ENCODE data around the gene TFAP2C. TPM values are rescaled to one million over a fixed set of nuclear protein-coding genes. Genes with fewer than 3 reads are reported as not detected.

TFAP2C gene
- 92.9 and 97.8 TPM in 2 replicates for total RNA-seq
- long read RNA-seq, partial matches to known transcripts: 38 of 44 reads
- long read RNA-seq, other reads (novel, unspliced or antisense): 6 of 44 reads

GRCh38 chr20:56628873-56629463 is at the start of gene TFAP2C:
TFAP2C (plus strand) TSS chr20:56629306; CDS start chr20:56629545, 239 bp downstream.
- Mint-ChIP-seq H3K4me3 (ENCODE audit: unreplicated experiment) (peak within 1 kb of the TSS; percentile 92), H3K9me3 (ENCODE audit: unreplicated experiment) (no peaks in the 10 kb centered on the region), H3K4me1 (ENCODE audit: unreplicated experiment) (peaks cover 49% of the 10 kb centered on the region), H3K27ac (ENCODE audit: unreplicated experiment) (peak within 1 kb of the TSS; percentile 86), H3K36me3 (ENCODE audit: unreplicated experiment) (peaks cover 24% of the 10 kb centered on the region), H3K27me3 (ENCODE audit: unreplicated experiment) (no peaks in the 10 kb centered on the region)
- DNase-seq (ENCODE audit: extremely low spot score, unreplicated experiment): peak; percentile 96
- TF ChIP-seq, protein P1, sequence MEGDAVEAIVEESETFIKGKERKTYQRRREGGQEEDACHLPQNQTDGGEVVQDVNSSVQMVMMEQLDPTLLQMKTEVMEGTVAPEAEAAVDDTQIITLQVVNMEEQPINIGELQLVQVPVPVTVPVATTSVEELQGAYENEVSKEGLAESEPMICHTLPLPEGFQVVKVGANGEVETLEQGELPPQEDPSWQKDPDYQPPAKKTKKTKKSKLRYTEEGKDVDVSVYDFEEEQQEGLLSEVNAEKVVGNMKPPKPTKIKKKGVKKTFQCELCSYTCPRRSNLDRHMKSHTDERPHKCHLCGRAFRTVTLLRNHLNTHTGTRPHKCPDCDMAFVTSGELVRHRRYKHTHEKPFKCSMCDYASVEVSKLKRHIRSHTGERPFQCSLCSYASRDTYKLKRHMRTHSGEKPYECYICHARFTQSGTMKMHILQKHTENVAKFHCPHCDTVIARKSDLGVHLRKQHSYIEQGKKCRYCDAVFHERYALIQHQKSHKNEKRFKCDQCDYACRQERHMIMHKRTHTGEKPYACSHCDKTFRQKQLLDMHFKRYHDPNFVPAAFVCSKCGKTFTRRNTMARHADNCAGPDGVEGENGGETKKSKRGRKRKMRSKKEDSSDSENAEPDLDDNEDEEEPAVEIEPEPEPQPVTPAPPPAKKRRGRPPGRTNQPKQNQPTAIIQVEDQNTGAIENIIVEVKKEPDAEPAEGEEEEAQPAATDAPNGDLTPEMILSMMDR (IDR thresholded peaks at IDR 0.05): no peak

GRCh38 chr20:56580226-56580625 is 48.9 kb upstream of the TFAP2C start:
- Mint-ChIP-seq H3K27me3 (ENCODE audit: unreplicated experiment) (peaks cover 13% of the 10 kb centered on the region), H3K36me3 (ENCODE audit: unreplicated experiment) (no peaks in the 10 kb centered on the region), H3K4me3 (ENCODE audit: unreplicated experiment) (no peak overlapping the region), H3K27ac (ENCODE audit: unreplicated experiment) (no peak overlapping the region), H3K4me1 (ENCODE audit: unreplicated experiment) (no peaks in the 10 kb centered on the region), H3K9me3 (ENCODE audit: unreplicated experiment) (no peaks in the 10 kb centered on the region)
- DNase-seq (ENCODE audit: extremely low spot score, unreplicated experiment): no peak
- TF ChIP-seq, protein P1 (IDR thresholded peaks at IDR 0.05): no peak

DNA sequence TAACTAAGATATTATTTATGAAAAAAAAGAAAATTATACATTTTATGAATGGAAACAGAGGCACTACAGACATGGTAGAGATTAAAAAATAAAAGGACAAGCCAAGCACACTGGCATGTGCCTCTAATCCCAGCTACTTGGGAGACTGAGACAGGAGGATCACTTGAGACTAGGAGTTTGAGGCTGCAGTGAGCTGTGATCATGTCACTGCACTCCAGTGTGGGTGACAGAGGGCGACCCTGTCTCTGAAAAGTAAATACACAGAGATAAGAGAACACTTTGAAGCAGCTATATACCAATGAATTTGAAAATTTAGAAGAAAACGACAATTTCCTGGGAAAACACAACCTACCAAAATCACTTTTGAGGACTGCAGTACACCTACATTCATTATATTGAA is 47.4 kb upstream of the TFAP2C start:
- H3K4me1 Mint-ChIP-seq (ENCODE audit: unreplicated experiment): no peaks in the 10 kb centered on the region
- no peak overlapping the region for H3K4me3 Mint-ChIP-seq (ENCODE audit: unreplicated experiment)
- H3K36me3 Mint-ChIP-seq (ENCODE audit: unreplicated experiment): no peaks in the 10 kb centered on the region
- peaks cover 10% of the 10 kb centered on the region for H3K27me3 Mint-ChIP-seq (ENCODE audit: unreplicated experiment)
- no peak overlapping the region for H3K27ac Mint-ChIP-seq (ENCODE audit: unreplicated experiment)
- H3K9me3 Mint-ChIP-seq (ENCODE audit: unreplicated experiment): no peaks in the 10 kb centered on the region
- TF ChIP-seq, protein P1 (IDR thresholded peaks at IDR 0.05): no peak
- DNase-seq (ENCODE audit: extremely low spot score, unreplicated experiment): no peak

- DNase-seq (ENCODE audit: extremely low spot score, unreplicated experiment): no peak
- H3K9me3 Mint-ChIP-seq (ENCODE audit: unreplicated experiment): no peaks in the 10 kb centered on the region
- H3K4me1 Mint-ChIP-seq (ENCODE audit: unreplicated experiment): no peaks in the 10 kb centered on the region
- peaks cover 17% of the 10 kb centered on the region for H3K27me3 Mint-ChIP-seq (ENCODE audit: unreplicated experiment)
- H3K27ac Mint-ChIP-seq (ENCODE audit: unreplicated experiment): no peak overlapping the region
- no peaks in the 10 kb centered on the region for H3K36me3 Mint-ChIP-seq (ENCODE audit: unreplicated experiment)
- H3K4me3 Mint-ChIP-seq (ENCODE audit: unreplicated experiment): no peak overlapping the region
- TF ChIP-seq, protein P1 (IDR thresholded peaks at IDR 0.05): no peak
Measured at GRCh38 chr20:56582542-56582941, 46.6 kb upstream of the TFAP2C start.

- no peaks in the 10 kb centered on the region for H3K36me3 Mint-ChIP-seq (ENCODE audit: unreplicated experiment)
- H3K27me3 Mint-ChIP-seq (ENCODE audit: unreplicated experiment): peaks cover 24% of the 10 kb centered on the region
- TF ChIP-seq, protein P1 (IDR thresholded peaks at IDR 0.05): no peak
- DNase-seq (ENCODE audit: extremely low spot score, unreplicated experiment): no peak
- H3K27ac Mint-ChIP-seq (ENCODE audit: unreplicated experiment): no peak overlapping the region
- H3K4me3 Mint-ChIP-seq (ENCODE audit: unreplicated experiment): no peak overlapping the region
- H3K4me1 Mint-ChIP-seq (ENCODE audit: unreplicated experiment): no peaks in the 10 kb centered on the region
- no peaks in the 10 kb centered on the region for H3K9me3 Mint-ChIP-seq (ENCODE audit: unreplicated experiment)
Measured at GRCh38 chr20:56584916-56585315, 44.2 kb upstream of the TFAP2C start.

Data from osteocyte (in vitro differentiated cells).